K562 treated with DMSO at 1 percent for 12 hours (cell line): ENCODE results near the gene TAP2. TPM values are rescaled to one million over a fixed set of nuclear protein-coding genes. Genes with fewer than 3 reads are reported as not detected.

Source experiments
- total RNA-seq: library from RNA; unstranded; fragments of 300-600 nt; gene quantifications from 2 replicates; pipeline ENCODE4 v1.2.3, GENCODE V29; 2022; ENCODE audit not compliant: insufficient read depth

TAP2 gene
- total RNA-seq, result 23.1 and 30.2 TPM in 2 replicates

GRCh38 chr6:32838114-32838958, at the start of gene TAP2:
TSS of gene TAP2 (minus strand) at chr6:32838739. CDS start at chr6:32838233, 506 bp downstream.

GRCh38 chr6:32853541-32854375, 15.2 kb upstream of the TAP2 start, which contains the start of the genes PSMB9 and TAP1:
TSS of gene PSMB9 (plus strand) at chr6:32854192. CDS start at chr6:32854230, 38 bp downstream.
TSS of gene TAP1 (minus strand) at chr6:32853704. CDS start at chr6:32853636, 68 bp downstream.

GRCh38 chr6:32843979-32844838, 5.7 kb upstream of the TAP2 start, which contains the start of gene PSMB8:
TSS of gene PSMB8 (minus strand) at chr6:32844047. CDS start at chr6:32843996, 51 bp downstream.

GRCh38 chr6:32816746-32817204, 21.8 kb downstream of the TAP2 start, which contains the start of gene HLA-DOB:
TSS of gene HLA-DOB (minus strand) at chr6:32817002. CDS start at chr6:32816951, 51 bp downstream.

Other genes with a start within 250 kb of the TAP2 start
- not detected in 2 replicates for gene HLA-DRB1, start 248.9 kb downstream of the TAP2 start, total RNA-seq
- not detected in 2 replicates for gene HLA-DQA1, start 201.3 kb downstream of the TAP2 start, total RNA-seq
- gene HLA-DQB1, start 172.1 kb downstream of the TAP2 start, total RNA-seq, result not detected in 2 replicates
- not detected in 2 replicates for gene HLA-DQA2, start 97.3 kb downstream of the TAP2 start, total RNA-seq
- not detected in 2 replicates for gene HLA-DQB2, start 75.2 kb downstream of the TAP2 start, total RNA-seq
- 0.86 and 2.0 TPM in 2 replicates for gene HLA-DOB, start 21.7 kb downstream of the TAP2 start, total RNA-seq
- 20.9 and 27.9 TPM in 2 replicates for gene PSMB8, start 5.3 kb upstream of the TAP2 start, total RNA-seq
- 16.2 and 24.6 TPM in 2 replicates for gene TAP1, start 15.0 kb upstream of the TAP2 start, total RNA-seq
- gene PSMB9, start 15.5 kb upstream of the TAP2 start, total RNA-seq, result 46.8 and 54.1 TPM in 2 replicates
- gene HLA-DMB, start 102.3 kb upstream of the TAP2 start, total RNA-seq, result not detected in 2 replicates
- gene HLA-DMA, start 114.4 kb upstream of the TAP2 start, total RNA-seq, result not detected in 2 replicates
- 98.6 and 283 TPM in 2 replicates for gene BRD2, start 129.9 kb upstream of the TAP2 start, total RNA-seq
- gene HLA-DOA, start 170.9 kb upstream of the TAP2 start, total RNA-seq, result not detected in 2 replicates
- not detected in 2 replicates for gene HLA-DPA1, start 234.9 kb upstream of the TAP2 start, total RNA-seq
- not detected in 2 replicates for gene HLA-DPB1, start 237.3 kb upstream of the TAP2 start, total RNA-seq